ENCODE results near the gene CTSW. TPM values are rescaled to one million over a fixed set of nuclear protein-coding genes. Genes with fewer than 3 reads are reported as not detected.

CTSW gene
- total RNA-seq, 2 experiments from 2014 or later = 11.1 to 13.2 TPM

GRCh38 chr11:65920372-65920802, 40.8 kb downstream of the CTSW start:
- DNase-seq = no peak
- intact Hi-C loops (cut with micrococcal nuclease) = no loop called here
- ChIA-PET POLR2A (interaction anchor here (1.4 kb wide), 1 partner anchor 20 kb away, joined by 6 read pairs; the partner anchor contains the start of gene FOSL1), CTCF (interaction anchor here (1.4 kb wide), 1 partner anchor 36 kb away, joined by 5 read pairs; no protein-coding TSS in a partner anchor)
- peaks cover 16% of the 10 kb centered on the region for H3K36me3 Mint-ChIP-seq
- no peaks in the 10 kb centered on the region for H3K9me3 Mint-ChIP-seq
- H3K27ac Mint-ChIP-seq = peak overlapping the region; percentile 84
- no peaks in the 10 kb centered on the region for H3K27me3 Mint-ChIP-seq
- H3K4me3 Mint-ChIP-seq = peak overlapping the region; percentile 90
- peaks cover 27% of the 10 kb centered on the region for H3K4me1 Mint-ChIP-seq (ENCODE audit: low read depth)

GRCh38 chr11:65921033-65921555, 41.5 kb downstream of the CTSW start:
- ChIA-PET POLR2A (interaction anchor here (1.5 kb wide), 1 partner anchor 32 kb away, joined by 4 read pairs; no protein-coding TSS in a partner anchor), CTCF (interaction anchor here (1.4 kb wide), 1 partner anchor 37 kb away, joined by 5 read pairs; no protein-coding TSS in a partner anchor)
- H3K27me3 Mint-ChIP-seq = no peaks in the 10 kb centered on the region
- no peak for DNase-seq
- peak overlapping the region; percentile 90 for H3K4me3 Mint-ChIP-seq
- peaks cover 27% of the 10 kb centered on the region for H3K4me1 Mint-ChIP-seq (ENCODE audit: low read depth)
- intact Hi-C loops (cut with micrococcal nuclease) = no loop called here
- no peaks in the 10 kb centered on the region for H3K9me3 Mint-ChIP-seq
- H3K27ac Mint-ChIP-seq = no peak overlapping the region
- H3K36me3 Mint-ChIP-seq = peaks cover 16% of the 10 kb centered on the region

GRCh38 chr11:65921876-65922275, 42.2 kb downstream of the CTSW start:
- Mint-ChIP-seq H3K4me3 (no peak overlapping the region), H3K27me3 (no peaks in the 10 kb centered on the region), H3K4me1 (ENCODE audit: low read depth) (peaks cover 22% of the 10 kb centered on the region), H3K36me3 (peaks cover 15% of the 10 kb centered on the region), H3K27ac (no peak overlapping the region), H3K9me3 (no peaks in the 10 kb centered on the region)
- no peak for DNase-seq
- intact Hi-C loops (cut with micrococcal nuclease) = no loop called here
- ChIA-PET CTCF (interaction anchor here (1.0 kb wide), 1 partner anchor 67 kb away, joined by 3 read pairs; no protein-coding TSS in a partner anchor), POLR2A (interaction anchor here (1.5 kb wide), 1 partner anchor 32 kb away, joined by 4 read pairs; no protein-coding TSS in a partner anchor)

- intact Hi-C loops (cut with micrococcal nuclease) = no loop called here
- Mint-ChIP-seq H3K27me3 (no peaks in the 10 kb centered on the region), H3K9me3 (no peaks in the 10 kb centered on the region), H3K4me1 (ENCODE audit: low read depth) (peaks cover 23% of the 10 kb centered on the region), H3K4me3 (no peak overlapping the region), H3K36me3 (peaks cover 12% of the 10 kb centered on the region), H3K27ac (peak overlapping the region; percentile 57)
- ChIA-PET CTCF (interaction anchor here (1.0 to 1.7 kb wide), 4 partner anchors 34 to 142 kb away, joined by 3 to 5 read pairs (median 4); partner anchors contain the start of genes AP5B1 and FIBP), POLR2A (interaction anchor here (1.2 to 1.5 kb wide), 2 partner anchors 33 to 39 kb away, joined by 3 to 4 read pairs; partner anchors contain the start of gene SART1)
- no peak for DNase-seq
Measured at GRCh38 chr11:65922565-65922964, 42.9 kb downstream of the CTSW start.

GRCh38 chr11:65925397-65925796, 45.8 kb downstream of the CTSW start:
- intact Hi-C loops (cut with micrococcal nuclease) = no loop called here
- POLR2A ChIA-PET = interaction anchor here (1.5 kb wide), 1 partner anchor 12 kb away, joined by 4 read pairs; no protein-coding TSS in a partner anchor
- CTCF ChIA-PET = interaction anchor here (1.1 kb wide), 1 partner anchor 37 kb away, joined by 3 read pairs; no protein-coding TSS in a partner anchor
- Mint-ChIP-seq H3K27ac (peak overlapping the region; percentile 47), H3K4me1 (ENCODE audit: low read depth) (peaks cover 33% of the 10 kb centered on the region), H3K36me3 (peaks cover 11% of the 10 kb centered on the region), H3K9me3 (no peaks in the 10 kb centered on the region), H3K4me3 (no peak overlapping the region), H3K27me3 (no peaks in the 10 kb centered on the region)
- no peak for DNase-seq

- H3K36me3 Mint-ChIP-seq = peaks cover 2% of the 10 kb centered on the region
- POLR2A ChIA-PET = interaction anchor here (0.7 to 1.5 kb wide), 3 partner anchors 28 to 423 kb away, joined by 3 to 4 read pairs (median 3); no protein-coding TSS in a partner anchor
- intact Hi-C loops (cut with micrococcal nuclease) = loop anchor here (1.0 to 2.0 kb wide), 4 partner anchors 9 to 39 kb away; partner anchors contain the start of genes C11orf68, DRAP1 and FIBP
Measured at GRCh38 chr11:65927904-65928397, 48.3 kb downstream of the CTSW start.

GRCh38 chr11:65928667-65929066, 49.0 kb downstream of the CTSW start:
- DNase-seq = no peak
- H3K4me1 Mint-ChIP-seq (ENCODE audit: low read depth) = peaks cover 26% of the 10 kb centered on the region

More at GRCh38 chr11:65927904-65928397, 48.3 kb downstream of the CTSW start:
- H3K27me3 Mint-ChIP-seq = no peaks in the 10 kb centered on the region
- peak overlapping the region; percentile 67 for H3K4me3 Mint-ChIP-seq
- H3K4me1 Mint-ChIP-seq (ENCODE audit: low read depth) = peaks cover 26% of the 10 kb centered on the region
- peak overlapping the region; percentile 96 for H3K27ac Mint-ChIP-seq
- peak; percentile 89 for DNase-seq
- CTCF ChIA-PET = interaction anchor here (1.1 to 1.8 kb wide), 2 partner anchors 43 to 148 kb away, joined by 3 to 12 read pairs; no protein-coding TSS in a partner anchor
- no peaks in the 10 kb centered on the region for H3K9me3 Mint-ChIP-seq

GRCh38 chr11:65931773-65932557, 52.3 kb downstream of the CTSW start:
- intact Hi-C loops (cut with micrococcal nuclease) = no loop called here
- no peak overlapping the region for H3K27ac Mint-ChIP-seq
- H3K4me3 Mint-ChIP-seq = no peak overlapping the region

More at GRCh38 chr11:65928667-65929066, 49.0 kb downstream of the CTSW start:
- Mint-ChIP-seq H3K36me3 (peaks cover 2% of the 10 kb centered on the region), H3K4me3 (peak overlapping the region; percentile 67), H3K27me3 (no peaks in the 10 kb centered on the region), H3K9me3 (no peaks in the 10 kb centered on the region), H3K27ac (peak overlapping the region; percentile 96)
- CTCF ChIA-PET = interaction anchor here (1.1 to 1.8 kb wide), 2 partner anchors 44 to 148 kb away, joined by 3 to 12 read pairs; no protein-coding TSS in a partner anchor
- POLR2A ChIA-PET = interaction anchor here (0.7 to 1.5 kb wide), 3 partner anchors 27 to 423 kb away, joined by 3 to 4 read pairs (median 3); no protein-coding TSS in a partner anchor
- intact Hi-C loops (cut with micrococcal nuclease) = loop anchor here (1.0 to 2.0 kb wide), 4 partner anchors 9 to 40 kb away; partner anchors contain the start of genes C11orf68, DRAP1 and FIBP

GRCh38 chr11:65932558-65932919, 52.9 kb downstream of the CTSW start:
- intact Hi-C loops (cut with micrococcal nuclease) = no loop called here
- Mint-ChIP-seq H3K27ac (no peak overlapping the region), H3K36me3 (no peaks in the 10 kb centered on the region), H3K27me3 (no peaks in the 10 kb centered on the region), H3K4me3 (no peak overlapping the region), H3K9me3 (no peaks in the 10 kb centered on the region), H3K4me1 (ENCODE audit: low read depth) (peaks cover 19% of the 10 kb centered on the region)
- ChIA-PET POLR2A (no interaction called here), CTCF (interaction anchor here (1.0 to 2.7 kb wide), 3 partner anchors 8 to 90 kb away, joined by 3 to 14 read pairs (median 4); no protein-coding TSS in a partner anchor)
- no peak for DNase-seq

More at GRCh38 chr11:65931773-65932557, 52.3 kb downstream of the CTSW start:
- POLR2A ChIA-PET = no interaction called here
- Mint-ChIP-seq H3K9me3 (no peaks in the 10 kb centered on the region), H3K4me1 (ENCODE audit: low read depth) (peaks cover 24% of the 10 kb centered on the region), H3K27me3 (no peaks in the 10 kb centered on the region), H3K36me3 (peaks cover 2% of the 10 kb centered on the region)
- CTCF ChIA-PET = interaction anchor here (1.0 to 2.7 kb wide), 4 partner anchors 9 to 90 kb away, joined by 3 to 14 read pairs (median 4); no protein-coding TSS in a partner anchor
- no peak for DNase-seq

Data from activated CD4-positive, alpha-beta memory T cell treated with anti-CD3 and anti-CD28 coated beads for 36 hours (primary cell).